GM18519 (cell line): ENCODE data around the gene MLIP.
"Not testable (repeated sequence)": the region's sequence is repeated elsewhere in the genome, so short reads cannot be mapped to it uniquely, and the experiment has no call there.

Source experiments
- ATAC-seq: cut with Tn5 transposase; IDR thresholded peaks from one replicate; pipeline ENCODE4 v1.9.1; 2021; ENCODE audit warnings: mild to moderate bottlenecking, moderate library complexity; ENCODE audit not compliant: unreplicated experiment, low FRiP score

MLIP gene

GRCh38 chr6:54135665-54136369 is 24.6 kb downstream of the MLIP start:
- no peak for ATAC-seq

- ATAC-seq: no peak
These were observed 27.6 kb downstream of the MLIP start for GRCh38 chr6:54138795-54139194.

DNA sequence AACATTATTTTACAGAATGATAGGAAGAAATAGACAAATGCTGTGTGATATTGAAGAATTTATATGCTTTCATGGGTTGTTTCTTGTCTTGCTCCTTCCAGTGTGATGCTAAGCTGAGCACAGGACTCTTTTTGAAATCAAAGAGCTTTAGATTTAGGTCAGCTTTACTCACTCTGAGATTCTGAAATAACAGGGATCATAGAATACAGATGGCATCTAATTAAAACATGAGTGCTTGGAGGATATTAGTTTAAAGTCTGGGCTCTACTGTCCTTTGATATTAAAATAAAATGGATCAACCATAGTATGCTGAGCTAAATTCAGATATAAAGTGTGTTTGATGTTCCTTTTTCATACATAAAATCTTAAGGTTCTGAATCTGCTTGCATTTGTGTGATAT is 29.6 kb downstream of the MLIP start:
- ATAC-seq: no peak

DNA sequence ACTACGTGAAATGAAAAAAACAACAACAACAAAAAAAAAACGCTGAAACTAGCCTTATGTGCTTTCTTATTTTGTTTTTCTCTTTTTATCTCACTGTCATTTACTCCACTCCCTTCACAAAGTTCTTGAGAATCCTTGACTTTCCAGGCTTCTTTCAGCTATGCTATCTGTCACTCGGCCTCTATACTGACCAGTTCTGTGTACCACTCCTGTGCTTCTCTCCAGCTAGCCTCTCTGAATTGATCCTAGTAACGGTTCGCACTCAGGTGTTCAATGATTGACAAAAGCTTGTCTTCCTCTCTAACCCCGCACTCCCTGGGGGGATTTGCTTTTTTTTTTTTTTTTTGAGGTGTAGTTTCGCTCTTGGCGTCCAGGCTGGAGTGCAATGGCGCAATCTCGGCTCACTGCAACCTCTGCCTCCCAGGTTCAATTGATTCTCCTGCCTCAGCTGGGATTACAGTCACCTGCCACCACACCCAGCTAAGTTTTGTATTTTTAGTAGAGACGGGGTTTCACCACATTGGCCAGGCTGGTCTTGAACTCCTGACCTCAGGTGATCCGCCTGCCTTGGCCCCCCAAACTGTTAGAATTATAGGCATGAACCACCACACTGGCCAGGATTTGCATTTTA is 31.8 kb downstream of the MLIP start:
- no peak for ATAC-seq

GRCh38 chr6:54151861-54152260 is 40.6 kb downstream of the MLIP start:
- ATAC-seq: no peak

GRCh38 chr6:54156650-54157250 is 45.5 kb downstream of the MLIP start:
- ATAC-seq: no peak

DNA sequence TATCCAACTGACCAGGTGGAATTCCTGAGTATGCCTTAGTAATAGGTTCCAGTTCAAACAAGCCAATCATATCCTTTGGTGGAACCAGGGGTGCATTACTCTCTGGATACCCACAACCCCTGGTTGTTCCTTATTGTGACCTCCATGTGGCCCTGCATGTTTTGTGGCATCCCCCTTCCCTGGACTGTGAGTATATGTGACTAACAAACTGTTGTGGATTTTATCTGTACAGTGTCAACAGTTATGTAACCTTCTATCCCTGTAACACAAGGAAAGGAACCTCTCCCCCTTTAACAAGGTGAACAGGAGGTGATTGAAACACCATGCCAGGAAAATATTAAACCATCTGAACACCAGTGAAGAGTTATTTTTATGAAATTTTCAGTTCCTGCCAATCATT is 46.2 kb downstream of the MLIP start:
- ATAC-seq: no peak

DNA sequence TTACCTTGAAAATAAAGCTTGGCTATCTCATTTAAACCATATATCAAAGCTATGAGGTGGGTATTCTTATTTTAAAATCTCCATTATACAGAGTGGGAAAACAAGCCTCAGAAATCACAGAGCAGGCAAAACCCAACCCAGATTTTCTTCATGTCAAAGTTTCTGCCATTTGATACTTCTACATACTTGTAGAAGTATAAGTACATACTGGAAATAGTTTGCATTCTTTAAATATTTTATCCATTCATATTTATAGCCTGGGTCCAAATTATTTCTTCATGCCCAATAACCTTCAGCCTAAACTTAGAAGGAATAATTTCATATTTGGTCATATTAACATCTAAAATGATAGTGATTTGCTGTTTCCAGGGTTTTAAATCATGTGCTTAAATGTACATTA is 61.8 kb downstream of the MLIP start:
- no peak for ATAC-seq

- no peak for ATAC-seq
These were observed 67.9 kb downstream of the MLIP start for GRCh38 chr6:54179152-54179551.

DNA sequence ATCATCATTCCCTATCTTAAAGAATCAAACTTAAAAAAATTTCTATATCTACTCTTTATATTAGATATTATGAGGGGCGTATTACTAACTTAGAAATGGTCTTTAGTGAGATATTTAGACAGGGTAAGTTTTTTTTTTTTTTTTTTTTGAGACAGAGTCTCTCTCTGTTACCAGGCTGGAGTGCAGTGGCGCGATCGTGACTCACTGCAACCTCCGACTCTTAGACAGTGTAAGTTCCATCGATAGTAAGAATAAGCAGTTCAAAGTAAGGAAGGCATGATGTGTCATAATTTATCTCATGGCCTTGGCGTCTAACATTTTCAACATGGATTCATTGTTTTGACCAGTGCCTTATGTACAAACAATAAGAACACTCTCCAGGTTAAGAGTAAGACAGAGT is 72.4 kb downstream of the MLIP start:
- ATAC-seq: no peak

GRCh38 chr6:54185885-54186284 is 74.6 kb downstream of the MLIP start:
- ATAC-seq: no peak

- no peak for ATAC-seq
These were observed 77.6 kb downstream of the MLIP start for GRCh38 chr6:54188846-54189245.

- no peak for ATAC-seq
These were observed 80.2 kb downstream of the MLIP start for GRCh38 chr6:54191461-54191860.

GRCh38 chr6:54192993-54193392 is 81.8 kb downstream of the MLIP start:
- ATAC-seq: no peak

DNA sequence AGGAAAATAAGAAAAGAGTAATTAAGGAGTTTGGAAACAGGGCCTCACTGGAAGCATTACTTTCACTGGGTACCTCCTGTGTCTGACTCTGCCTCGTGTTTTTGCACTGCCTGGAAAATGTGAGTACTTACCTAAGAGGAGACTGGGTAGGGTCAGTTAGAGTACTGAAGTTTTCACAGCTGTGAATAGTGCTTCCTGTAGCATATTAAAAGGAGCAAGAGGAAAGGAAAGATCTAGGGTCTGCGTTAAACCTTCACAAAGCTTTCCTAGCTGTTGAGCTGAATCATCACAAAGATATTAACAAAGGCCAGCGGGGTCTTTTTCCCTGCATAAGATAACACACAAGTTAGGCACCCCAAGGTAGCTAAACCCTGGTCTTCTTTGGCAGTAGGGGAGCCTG is 82.3 kb downstream of the MLIP start:
- no peak for ATAC-seq

- no peak for ATAC-seq
These were observed 82.8 kb downstream of the MLIP start for GRCh38 chr6:54194067-54194466.

GRCh38 chr6:54195637-54196036 is 84.4 kb downstream of the MLIP start:
- no peak for ATAC-seq

DNA sequence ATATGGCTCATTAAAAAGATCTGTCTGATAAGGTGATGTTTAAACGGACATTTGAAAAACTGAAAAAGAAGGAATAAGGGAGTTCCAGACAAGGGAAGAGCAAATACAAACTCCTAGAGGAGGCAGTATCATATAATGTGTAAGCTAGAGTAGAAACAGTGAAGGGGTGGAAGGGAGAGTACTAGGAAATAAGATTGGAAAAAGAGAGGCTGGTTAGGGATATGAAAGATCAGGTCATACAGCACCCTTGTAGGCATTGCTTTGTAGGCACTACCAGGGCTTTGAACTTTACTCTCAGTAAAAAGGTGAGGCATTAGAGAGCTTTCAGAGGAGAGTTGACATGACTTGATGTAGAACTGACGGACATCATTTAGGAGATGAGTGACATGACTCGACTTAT is 85.7 kb downstream of the MLIP start:
- no peak for ATAC-seq

DNA sequence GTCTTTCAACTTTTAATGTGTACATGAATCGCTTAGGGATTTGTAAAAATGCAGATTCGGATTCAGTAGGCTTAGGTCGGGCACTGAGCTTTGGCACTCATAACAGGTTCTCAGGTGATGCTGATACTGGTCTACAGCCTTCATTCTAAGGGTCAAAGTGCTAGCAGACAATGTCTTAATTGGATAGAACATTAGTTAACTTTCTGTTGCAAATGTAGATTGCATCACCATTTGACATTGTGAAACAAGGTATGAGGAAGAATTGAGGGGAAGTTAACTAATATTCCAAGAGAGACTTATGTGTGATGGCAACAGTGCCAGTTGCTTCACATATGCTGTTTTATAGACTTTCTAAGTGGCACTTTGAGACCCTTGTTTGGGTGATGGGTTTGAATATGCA is 86.9 kb downstream of the MLIP start:
- ATAC-seq: no peak

DNA sequence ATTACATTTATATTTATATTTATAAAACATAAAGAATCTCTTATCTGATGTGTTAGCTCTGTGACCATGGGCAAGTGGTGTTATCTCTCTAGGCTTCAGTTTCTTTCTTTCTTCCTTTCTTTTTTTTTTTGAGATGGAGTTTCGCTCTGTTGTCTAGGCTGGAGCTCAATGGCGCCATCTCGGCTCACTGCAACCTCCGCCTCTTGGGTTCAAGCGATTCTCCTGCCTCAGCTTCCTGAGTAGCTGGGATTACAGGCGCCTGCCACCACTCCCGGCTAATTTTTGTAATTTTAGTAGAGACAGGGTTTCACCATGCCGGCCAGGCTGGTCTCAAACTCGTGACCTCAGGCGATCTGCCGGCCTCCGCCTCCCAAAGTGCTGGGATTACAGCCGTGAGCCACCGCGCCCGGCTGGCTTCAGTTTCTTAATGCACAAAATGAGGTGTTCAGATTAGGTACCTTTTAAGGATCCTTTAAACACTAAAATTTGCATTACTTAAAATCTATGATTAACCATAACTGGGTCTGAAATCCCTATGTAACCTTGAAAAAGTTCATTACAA is 92.3 kb downstream of the MLIP start:
- not testable (repeated sequence) for ATAC-seq

- ATAC-seq: no peak
These were observed 93.8 kb downstream of the MLIP start for GRCh38 chr6:54204921-54205591.
